Measurements from ENCODE around the gene FCRL6.

DNA sequence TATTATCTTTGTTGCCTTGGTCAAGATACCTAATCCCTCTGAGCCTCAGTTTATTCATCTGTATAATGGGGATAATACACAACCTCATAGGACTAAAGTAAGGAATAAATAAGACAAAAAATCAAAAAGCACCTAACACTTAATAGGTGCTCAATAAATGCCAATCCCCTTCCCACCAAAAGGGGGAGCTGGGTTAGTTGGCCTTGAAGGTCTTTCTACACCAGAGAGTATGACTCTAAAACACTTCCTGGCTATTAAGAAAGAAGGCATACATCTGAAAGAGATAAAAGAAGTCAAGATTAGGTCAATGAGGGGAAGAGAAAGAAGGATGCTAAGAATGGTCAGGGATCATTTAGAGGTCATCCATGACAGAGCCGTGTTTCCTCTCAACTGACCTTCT, 49.2 kb downstream of the FCRL6 start:
- TF ChIP-seq POLR2A (IDR thresholded peaks at IDR 0.05) (no peak), CTCF (IDR thresholded peaks at IDR 0.05) (no peak)

All from thyroid gland (tissue), 4 donors.